H1 (cell line): Measurements from ENCODE around the gene HNRNPH3. TPM values are rescaled to one million over a fixed set of nuclear protein-coding genes. Genes with fewer than 3 reads are reported as not detected.

ENCODE experiments used
- CTCF ChIA-PET: fragments of 300-600 bp; sonication (Branson Sonifier 250); formaldehyde crosslinking; loops from one replicate; lab custom pipeline; 2021; ENCODE audit not compliant: partially characterized antibody; lab: Charles Lee
- POLR2A ChIA-PET: fragments of 300-600 bp; sonication (Branson Sonifier 250); formaldehyde crosslinking; loops from one replicate; lab custom pipeline; 2021; ENCODE audit warnings: inconsistent platforms; ENCODE audit not compliant: partially characterized antibody; lab: Charles Lee
- DNase-seq, 2 experiments: peaks; one replicate each; pipeline versions ENCODE4 v3.0.0 to v3.0.0-alpha.2; 2010 to 2022; ENCODE audit warnings: low spot score in 2 of 2, low read depth in 1 of 2, mixed read lengths in 1 of 2
- FAIRE-seq: peaks from 2 replicates; lab custom pipeline; 2011; peaks lifted over from hg19 to GRCh38; lab: Jason Lieb, UNC
- H2AFZ ChIP-seq: 2 replicates; pipeline ENCODE4 v1.8.1; 2012; ENCODE audit warnings: low read length, inconsistent platforms
- H2AK5ac ChIP-seq: 2 replicates; pipeline ENCODE4 v1.6.1; 2013; ENCODE audit warnings: low read depth, low read length
- H2BK120ac ChIP-seq: replicated peaks from 2 replicates; pipeline ENCODE3; 2013; ENCODE audit warnings: low read depth, low read length, inconsistent platforms
- H2BK12ac ChIP-seq: 2 replicates; pipeline ENCODE4 v1.6.1; 2013; ENCODE audit warnings: low read depth, low read length
- H2BK15ac ChIP-seq: 2 replicates; pipeline ENCODE4 v1.6.1; 2013; ENCODE audit warnings: low read length
- H2BK20ac ChIP-seq: 2 replicates; pipeline ENCODE4 v1.6.1; 2013; ENCODE audit warnings: low read length
- H2BK5ac ChIP-seq: 2 replicates; pipeline ENCODE4 v1.6.1; 2013; ENCODE audit warnings: low read depth, low read length
- H3K14ac ChIP-seq: 2 replicates; pipeline ENCODE4 v1.6.1; 2013; ENCODE audit warnings: inconsistent platforms; ENCODE audit not compliant: insufficient read length
- H3K18ac ChIP-seq: 2 replicates; pipeline ENCODE4 v1.6.1; 2013; ENCODE audit warnings: low read length; ENCODE audit errors: extremely low read depth
- H3K23ac ChIP-seq: 2 replicates; pipeline ENCODE4 v1.6.1; 2013; ENCODE audit warnings: inconsistent platforms; ENCODE audit not compliant: insufficient read length
- H3K23me2 ChIP-seq: 2 replicates; pipeline ENCODE4 v1.6.1; 2013; ENCODE audit warnings: low read depth, low read length
- H3K27ac ChIP-seq: 2 replicates; pipeline ENCODE4 v1.6.1; 2011; ENCODE audit warnings: low read depth, low read length, inconsistent platforms
- H3K27me3 ChIP-seq, 4 experiments: replicated peaks in 1 of 4; 1 replicate in 1 of 4; 2 replicates in 3 of 4; pipeline versions ENCODE4 v1.6.1 to v1.8.1; 2011 to 2013; ENCODE audit warnings: low read length in 3 of 4, mild to moderate bottlenecking in 3 of 4, inconsistent platforms in 2 of 4, mixed read lengths in 2 of 4, moderate library complexity in 1 of 4; ENCODE audit not compliant: control insufficient read depth in 3 of 4, insufficient read depth in 3 of 4; ENCODE audit errors: extremely low read depth in 1 of 4
- H3K36me3 ChIP-seq, 4 experiments: 2 replicates each; pipeline versions ENCODE4 v1.6.1 to v1.8.1; 2011 to 2013; ENCODE audit warnings: mild to moderate bottlenecking in 4 of 4, low read length in 3 of 4, moderate library complexity in 2 of 4, control low read depth in 1 of 4, inconsistent platforms in 1 of 4; ENCODE audit not compliant: insufficient read depth in 4 of 4, control insufficient read depth in 2 of 4
- H3K4ac ChIP-seq: replicated peaks from 2 replicates; pipeline ENCODE3; 2013; ENCODE audit warnings: low read length, low read depth, mixed read lengths, inconsistent platforms; ENCODE audit not compliant: insufficient read length
- H3K4me1 ChIP-seq, 4 experiments: replicated peaks in 1 of 4; 1 replicate in 1 of 4; 2 replicates in 3 of 4; pipeline versions ENCODE4 v1.6.1 to v1.8.1; 2011 to 2013; ENCODE audit warnings: low read length in 3 of 4, inconsistent platforms in 2 of 4, mixed read lengths in 1 of 4; ENCODE audit not compliant: insufficient read depth in 4 of 4, control insufficient read depth in 3 of 4
- H3K4me2 ChIP-seq, 2 experiments: 2 replicates each; pipeline versions ENCODE4 v1.6.1 to v1.8.1; 2011 to 2013; ENCODE audit warnings: low read depth in 2 of 2, low read length in 2 of 2, control low read depth in 1 of 2, inconsistent platforms in 1 of 2, mild to moderate bottlenecking in 1 of 2; ENCODE audit not compliant: insufficient read depth in 1 of 2
- H3K4me3 ChIP-seq, 4 experiments: fragments of 200-600, 300-600 bp in 1 of 4; sonication (generic), shearing (Covaris generic), sonication (Bioruptor Twin) in 1 of 4; 2 replicates each; pipeline versions ENCODE4 v1.5.1 to v1.8.1; 2011 to 2016; ENCODE audit warnings: low read length in 4 of 4, low read depth in 3 of 4, control low read depth in 2 of 4, inconsistent platforms in 2 of 4, mild to moderate bottlenecking in 2 of 4, mixed read lengths in 1 of 4, moderate library complexity in 1 of 4; ENCODE audit not compliant: insufficient read depth in 2 of 4; ENCODE audit errors: extremely low read depth in 1 of 4
- H3K56ac ChIP-seq: replicated peaks from 2 replicates; pipeline ENCODE3; 2013; ENCODE audit warnings: low read depth, mild to moderate bottlenecking, mixed read lengths, low read length, inconsistent platforms; ENCODE audit not compliant: insufficient read length
- H3K79me1 ChIP-seq: 2 replicates; pipeline ENCODE4 v1.6.1; 2013; ENCODE audit warnings: low read depth, low read length, control low read depth
- H3K79me2 ChIP-seq, 2 experiments: 2 replicates each; pipeline versions ENCODE4 v1.6.1 to v1.8.1; 2012 to 2013; ENCODE audit warnings: low read length in 2 of 2, mild to moderate bottlenecking in 2 of 2, inconsistent platforms in 1 of 2; ENCODE audit not compliant: insufficient read depth in 2 of 2, control insufficient read depth in 1 of 2
- H3K9ac ChIP-seq, 4 experiments: replicated peaks in 1 of 4; 1 replicate in 1 of 4; 2 replicates in 3 of 4; pipeline versions ENCODE4 v1.6.1 to v1.8.1; 2011 to 2013; ENCODE audit warnings: low read depth in 3 of 4, low read length in 3 of 4, control low read depth in 2 of 4, mild to moderate bottlenecking in 2 of 4, moderate library complexity in 2 of 4, inconsistent platforms in 1 of 4; ENCODE audit errors: extremely low read depth in 1 of 4
- H3K9me3 ChIP-seq, 2 experiments: 2 replicates each; pipeline versions ENCODE4 v1.6.1 to v1.8.1; 2012 to 2013; ENCODE audit warnings: mild to moderate bottlenecking in 2 of 2, moderate library complexity in 2 of 2, control low read depth in 1 of 2, inconsistent platforms in 1 of 2, low read depth in 1 of 2, low read length in 1 of 2, mixed read lengths in 1 of 2; ENCODE audit not compliant: insufficient read depth in 2 of 2
- H4K20me1 ChIP-seq, 2 experiments: replicated peaks in 1 of 2; 2 replicates each; pipeline versions ENCODE3 to v1.8.1; 2011 to 2013; ENCODE audit warnings: inconsistent platforms in 2 of 2, low read length in 2 of 2, mild to moderate bottlenecking in 1 of 2; ENCODE audit not compliant: insufficient read depth in 2 of 2, control insufficient read depth in 1 of 2
- H4K5ac ChIP-seq: 2 replicates; pipeline ENCODE4 v1.6.1; 2013; ENCODE audit warnings: low read length, low read depth, mixed read lengths, inconsistent platforms; ENCODE audit not compliant: insufficient read length
- H4K8ac ChIP-seq: 2 replicates; pipeline ENCODE4 v1.8.0; 2013; ENCODE audit warnings: mild to moderate bottlenecking, moderate library complexity, low read length, inconsistent platforms; ENCODE audit not compliant: insufficient read depth; ENCODE audit errors: extremely low read depth
- H4K91ac ChIP-seq: replicated peaks from 2 replicates; pipeline ENCODE3; 2013; ENCODE audit warnings: low read length, mixed read lengths, inconsistent platforms; ENCODE audit not compliant: insufficient read length
- CHD2 ChIP-seq: IDR thresholded peaks from 2 replicates; pipeline ENCODE4 v1.6.1; 2012; ENCODE audit warnings: low read length, improper control_type of control experiment
- CREB1 ChIP-seq: IDR thresholded peaks from 2 replicates; pipeline ENCODE4 v1.6.1; 2012; ENCODE audit warnings: inconsistent platforms
- KDM1A ChIP-seq: fragments of 200-600, 300-600 bp; sonication (generic); IDR thresholded peaks from 2 replicates; pipeline ENCODE4 v1.7.1; 2016; ENCODE audit warnings: mild to moderate bottlenecking, low read length, borderline replicate concordance
- POLR2A ChIP-seq, 2 experiments: IDR thresholded peaks; 1 replicate in 1 of 2; 2 replicates in 1 of 2; pipeline ENCODE4 v1.6.1; 2011; ENCODE audit warnings: low read depth in 2 of 2, low read length in 2 of 2, mild to moderate bottlenecking in 2 of 2; ENCODE audit errors: control extremely low read depth in 1 of 2
- RFX5 ChIP-seq: IDR thresholded peaks from 2 replicates; pipeline ENCODE4 v1.6.1; 2011; ENCODE audit warnings: low read depth, low read length, improper control_type of control experiment, borderline replicate concordance
- SRF ChIP-seq: IDR thresholded peaks from 2 replicates; pipeline ENCODE4 v1.6.1; 2011; ENCODE audit warnings: mild to moderate bottlenecking, low read depth, low read length, moderate library complexity
- TAF1 ChIP-seq: IDR thresholded peaks from 2 replicates; pipeline ENCODE4 v1.6.1; 2011; ENCODE audit warnings: mild to moderate bottlenecking, low read depth, low read length
- TAF7 ChIP-seq: optimal IDR thresholded peaks from 2 replicates; pipeline ENCODE3; 2011; ENCODE audit warnings: low read depth, mild to moderate bottlenecking, inconsistent platforms, low read length, moderate library complexity, borderline replicate concordance
- TBP ChIP-seq: IDR thresholded peaks from 2 replicates; pipeline ENCODE4 v1.6.1; 2011; ENCODE audit warnings: low read depth, low read length, improper control_type of control experiment
- WGBS, 2 experiments: shearing (Covaris generic) in 1 of 2; methylation state at CpG; one replicate each; pipeline versions ENCODE4 v1.1.6 to v1.1.7; 2013 to 2015; ENCODE audit warnings: low lambda C conversion rate in 2 of 2, mixed read lengths in 2 of 2, inconsistent platforms in 1 of 2, low coverage in 1 of 2, missing lambda C conversion rate in 1 of 2; ENCODE audit not compliant: insufficient replicate concordance in 2 of 2, insufficient coverage in 1 of 2, insufficient read length in 1 of 2; ENCODE audit errors: extremely low coverage in 1 of 2, missing lambda C conversion rate in 1 of 2; 5-methylcytosine and 5-hydroxymethylcytosine counted together
- polyA plus RNA-seq, 7 experiments: library from polyadenylated mRNA; depleted of rRNA in 3 of 7; stranded (reverse) in 5 of 7; unstranded in 2 of 7; fragments of >200 nt in 5 of 7; fragments of 200-250 nt in 2 of 7; gene quantifications; 1 replicate in 5 of 7; 2 replicates in 1 of 7; 4 replicates in 1 of 7; pipeline versions ENCODE4 v1.2.1 to v1.2.3, GENCODE V29; 2011 to 2013; ENCODE audit warnings: missing spikeins in 2 of 7, mixed read lengths in 2 of 7
- total RNA-seq: library from RNA; stranded (reverse); fragmentation: NEBNext Ultra II Directional; extraction: Animal tissue kit (Norgen Biotek cat#: 25700); gene quantifications from 2 replicates; pipeline ENCODE4 v1.2.1, GENCODE V29; 2021
- TF ChIP-seq, protein P1 (sequence below): IDR thresholded peaks from 2 replicates; pipeline ENCODE4 v1.6.1; 2012; ENCODE audit warnings: inconsistent platforms

The HNRNPH3 gene
- total and polyA plus RNA-seq, 2 of the 8 experiments (the other 6 are each of a cell fraction or from before 2014, with no cell fraction given), result 63.2 to 230 TPM

- H3K36me3 ChIP-seq, result peaks cover 3 to 32% (median 6%) of the 10 kb centered on the region in 4 experiments; a peak in 7 of 8 replicates
- H3K79me2 ChIP-seq, result peaks cover 43 to 78% of the 10 kb centered on the region in 2 experiments
- no peak overlapping the region for H3K18ac ChIP-seq
- no peak overlapping the region for H4K8ac ChIP-seq
- H3K9ac ChIP-seq, result peak overlapping the region; percentile 66 to 100 (median 98); a peak in 6 of 7 replicates
- H3K23me2 ChIP-seq, result peaks cover 4% of the 10 kb centered on the region; the same call in 1 of the 2 replicates
- H4K20me1 ChIP-seq, result peaks cover 24 to 29% of the 10 kb centered on the region in 2 experiments
- no peak overlapping the region for H3K56ac ChIP-seq
- H2BK120ac ChIP-seq, result no peak overlapping the region
- no peak overlapping the region for H3K23ac ChIP-seq
- H2BK15ac ChIP-seq, result no peak overlapping the region
- peak overlapping the region; percentile 83 for H4K5ac ChIP-seq
- ChIA-PET CTCF (interaction anchor here (0.6 to 1.6 kb wide), 6 partner anchors 10 to 144 kb away, joined by 3 to 5 read pairs (median 4); no protein-coding TSS in a partner anchor), POLR2A (interaction anchor here (0.9 to 6.7 kb wide), 32 partner anchors 9 to 622 kb away, joined by 3 to 141 read pairs (median 4); partner anchors contain the start of genes ATOH7, DDX21, DNA2 and RUFY2)
- no peak overlapping the region for H3K14ac ChIP-seq
- no peaks in the 10 kb centered on the region for H3K9me3 ChIP-seq
- peak overlapping the region; percentile 95 to 99 (median 98) for H3K4me3 ChIP-seq
- H3K4me2 ChIP-seq, result peak overlapping the region; percentile 83 to 88
- no peak overlapping the region for H2AK5ac ChIP-seq
- H3K27me3 ChIP-seq, result no peaks in the 10 kb centered on the region; a peak in 1 of 7 replicates
- 16% methylated on average over 10 of the region's 10 CpGs; no CpG with 5 or more reads in 1 of the 2 experiments for WGBS, 2 experiments
- no peak overlapping the region for H2BK12ac ChIP-seq
- no peak overlapping the region for H2AFZ ChIP-seq
- peaks cover 0 to 5% (median 4%) of the 10 kb centered on the region in 4 experiments; a peak in 4 of 7 replicates for H3K4me1 ChIP-seq
- no peak overlapping the region for H4K91ac ChIP-seq
- FAIRE-seq (no peak), DNase-seq (no peak)
- H2BK5ac ChIP-seq, result no peak overlapping the region
- H2BK20ac ChIP-seq, result no peak overlapping the region
- H3K27ac ChIP-seq, result 0 out of 2 replicates have a peak overlapping the region, but pooled peaks have one; percentile 99
- H3K79me1 ChIP-seq, result no peaks in the 10 kb centered on the region; the same call in 1 of the 2 replicates
- no peak overlapping the region for H3K4ac ChIP-seq
- no peak for TF ChIP-seq TBP
- TF ChIP-seq SRF, result no peak
- TF ChIP-seq TAF1, result no peak
- 0 out of 3 replicates have a peak, but pooled peaks of 1 of the 2 experiments have one; percentile 4 for TF ChIP-seq POLR2A (IDR thresholded peaks at IDR 0.05; ENCODE audit: control extremely low read depth in 1 of 2, low read depth in 2 of 2, low read length in 2 of 2)
- TF ChIP-seq RFX5, result no peak
- no peak for TF ChIP-seq CHD2
- no peak for TF ChIP-seq TAF7
- TF ChIP-seq, protein P1, sequence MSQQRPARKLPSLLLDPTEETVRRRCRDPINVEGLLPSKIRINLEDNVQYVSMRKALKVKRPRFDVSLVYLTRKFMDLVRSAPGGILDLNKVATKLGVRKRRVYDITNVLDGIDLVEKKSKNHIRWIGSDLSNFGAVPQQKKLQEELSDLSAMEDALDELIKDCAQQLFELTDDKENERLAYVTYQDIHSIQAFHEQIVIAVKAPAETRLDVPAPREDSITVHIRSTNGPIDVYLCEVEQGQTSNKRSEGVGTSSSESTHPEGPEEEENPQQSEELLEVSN, result no peak
- no peak for TF ChIP-seq KDM1A
- TF ChIP-seq CREB1, result no peak
These were observed 1.9 kb downstream of the HNRNPH3 start for GRCh38 chr10:68333440-68334431.
